Suprapubic skin (tissue), 3 donors: ENCODE results near the gene RPS6KA4.

Experiments used
- CTCF ChIP-seq, 2 donors: fragments of 200-600 bp in 1 of 2; fragments of 450-650 bp in 1 of 2; sonication (generic) in 1 of 2; IDR thresholded peaks; one replicate each; pipeline ENCODE4 v1.5.1; 2016 to 2019; ENCODE audit warnings: antibody characterized with exemption in 2 of 2, mild to moderate bottlenecking in 1 of 2, moderate library complexity in 1 of 2
- POLR2A ChIP-seq, 2 donors: fragments of 450-650 bp; IDR thresholded peaks; one replicate each; pipeline ENCODE4 v1.6.1; 2017; ENCODE audit warnings: antibody characterized with exemption in 2 of 2, mild to moderate bottlenecking in 2 of 2, moderate library complexity in 2 of 2

GRCh38 chr11:64409707-64410403 is 50.9 kb downstream of the RPS6KA4 start:
- TF ChIP-seq CTCF (IDR thresholded peaks at IDR 0.05) (no peak), POLR2A (IDR thresholded peaks at IDR 0.05) (no peak)
